Measurements from ENCODE around the gene PDCD5.

DNA sequence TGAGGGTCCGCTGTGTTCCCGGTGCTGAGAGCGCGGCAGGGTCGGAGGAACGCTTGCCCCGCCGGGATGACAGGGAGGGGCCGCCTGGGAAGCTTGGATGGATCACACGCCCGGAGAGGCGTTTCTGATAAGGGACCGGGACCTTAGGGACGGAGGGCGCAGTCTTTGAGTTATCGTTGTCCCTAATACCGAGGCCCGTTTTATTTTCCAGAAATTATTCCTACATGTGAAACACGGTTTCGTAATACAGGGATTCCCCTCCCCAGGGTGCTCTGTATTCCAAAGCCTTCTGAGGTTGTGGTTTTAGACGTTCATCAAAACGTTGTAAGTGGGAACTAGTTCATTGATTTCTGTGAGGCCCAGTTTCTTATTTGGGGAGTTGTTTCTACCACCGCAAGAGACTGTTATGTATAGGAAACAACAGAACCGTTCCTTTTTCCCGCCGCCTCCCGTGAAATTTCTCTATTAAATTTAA is 752 bp downstream of the PDCD5 start:
- TF ChIP-seq, protein P1, sequence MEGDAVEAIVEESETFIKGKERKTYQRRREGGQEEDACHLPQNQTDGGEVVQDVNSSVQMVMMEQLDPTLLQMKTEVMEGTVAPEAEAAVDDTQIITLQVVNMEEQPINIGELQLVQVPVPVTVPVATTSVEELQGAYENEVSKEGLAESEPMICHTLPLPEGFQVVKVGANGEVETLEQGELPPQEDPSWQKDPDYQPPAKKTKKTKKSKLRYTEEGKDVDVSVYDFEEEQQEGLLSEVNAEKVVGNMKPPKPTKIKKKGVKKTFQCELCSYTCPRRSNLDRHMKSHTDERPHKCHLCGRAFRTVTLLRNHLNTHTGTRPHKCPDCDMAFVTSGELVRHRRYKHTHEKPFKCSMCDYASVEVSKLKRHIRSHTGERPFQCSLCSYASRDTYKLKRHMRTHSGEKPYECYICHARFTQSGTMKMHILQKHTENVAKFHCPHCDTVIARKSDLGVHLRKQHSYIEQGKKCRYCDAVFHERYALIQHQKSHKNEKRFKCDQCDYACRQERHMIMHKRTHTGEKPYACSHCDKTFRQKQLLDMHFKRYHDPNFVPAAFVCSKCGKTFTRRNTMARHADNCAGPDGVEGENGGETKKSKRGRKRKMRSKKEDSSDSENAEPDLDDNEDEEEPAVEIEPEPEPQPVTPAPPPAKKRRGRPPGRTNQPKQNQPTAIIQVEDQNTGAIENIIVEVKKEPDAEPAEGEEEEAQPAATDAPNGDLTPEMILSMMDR (IDR thresholded peaks at IDR 0.05): no peak
- TF ChIP-seq EZH2 (IDR thresholded peaks at IDR 0.05): no peak
- TF ChIP-seq EZH2phosphoT487 (IDR thresholded peaks at IDR 0.05): no peak

Measured in neural progenitor cell (in vitro differentiated cells).